Activated effector memory CD4-positive, alpha-beta T cell treated with Interleukin-2 at 50 U/mL for 16 hours (primary cell): ENCODE measurements around the gene HPN.
"Not testable (repeated sequence)": the region's sequence is repeated elsewhere in the genome, so short reads cannot be mapped to it uniquely, and the experiment has no call there.

Experiments used
- DNase-seq: peaks from one replicate; pipeline ENCODE4 v3.0.0-alpha.2; 2020

Gene HPN

DNA sequence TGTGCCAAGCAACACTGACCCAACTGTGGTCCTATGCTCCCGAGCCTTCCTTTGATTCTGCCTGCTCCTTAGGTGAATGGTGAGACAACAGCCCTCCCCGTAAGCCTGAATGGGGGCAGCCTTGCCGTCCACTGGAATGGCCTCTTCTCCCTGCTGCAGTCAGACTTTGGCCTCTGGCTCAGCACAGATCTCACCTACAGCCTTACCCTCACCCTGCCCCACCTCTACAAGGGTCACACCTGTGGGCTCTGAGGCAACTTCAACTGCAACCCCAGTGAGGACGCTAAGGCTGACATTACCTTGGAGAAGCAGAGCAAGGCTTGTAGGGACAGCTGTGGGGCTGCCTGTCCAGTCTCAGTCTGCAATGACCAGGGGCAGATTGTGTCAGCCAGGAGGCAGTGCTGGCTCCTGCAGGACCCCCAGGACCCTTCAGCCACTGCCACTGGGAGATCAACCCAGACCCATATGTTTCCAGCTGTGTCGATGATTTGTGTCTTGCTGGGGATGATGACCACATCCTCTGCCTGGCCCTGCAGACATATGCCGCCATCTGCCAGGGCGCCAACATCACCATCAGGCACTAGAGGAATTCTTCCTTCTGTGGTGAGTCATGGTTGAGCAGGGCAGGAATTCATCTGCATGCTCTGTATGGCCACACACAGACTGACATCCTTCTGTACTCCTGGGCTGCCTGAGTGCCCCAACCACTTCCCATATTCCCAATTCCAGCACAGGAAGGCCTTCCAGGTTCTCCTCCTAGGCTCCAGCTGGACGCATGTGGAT, 46.8 kb downstream of the HPN start:
- DNase-seq = no peak

DNA sequence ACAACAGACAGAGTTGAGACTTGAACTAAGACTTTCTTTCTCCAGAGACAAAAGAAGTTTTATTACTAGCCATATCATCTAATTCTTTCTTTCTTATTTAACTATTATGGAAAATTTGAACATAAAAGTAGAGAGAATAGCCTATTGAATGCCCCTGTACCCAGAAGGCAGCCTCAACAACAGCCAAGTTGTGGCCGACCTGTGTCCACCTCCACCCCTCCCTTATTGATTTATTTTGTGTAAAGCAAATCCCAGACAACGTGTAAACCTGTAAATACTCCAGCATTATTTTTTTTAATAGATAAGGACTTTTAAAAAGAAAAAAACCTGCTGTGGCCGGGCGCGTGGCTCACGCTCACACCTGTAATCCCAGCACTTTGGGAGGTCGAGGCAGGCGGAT, 48.0 kb downstream of the HPN start:
- no peak for DNase-seq

DNA sequence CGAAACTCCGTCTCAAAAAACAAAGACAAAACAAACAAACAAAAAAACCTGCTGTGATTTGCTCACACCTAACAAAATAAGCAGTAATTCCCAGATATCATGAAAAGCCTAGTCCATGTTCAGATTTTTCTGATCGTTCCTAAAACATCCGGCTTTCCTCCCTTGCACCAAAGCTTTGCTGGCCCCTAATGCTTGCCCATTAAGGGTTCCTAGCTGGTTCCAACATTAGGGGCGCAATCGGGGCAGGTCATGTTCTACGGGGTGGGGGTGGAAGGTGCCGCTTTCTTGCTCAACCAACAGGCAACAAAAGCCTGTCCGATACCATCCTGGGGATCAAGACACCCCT, 48.6 kb downstream of the HPN start:
- DNase-seq = no peak

DNA sequence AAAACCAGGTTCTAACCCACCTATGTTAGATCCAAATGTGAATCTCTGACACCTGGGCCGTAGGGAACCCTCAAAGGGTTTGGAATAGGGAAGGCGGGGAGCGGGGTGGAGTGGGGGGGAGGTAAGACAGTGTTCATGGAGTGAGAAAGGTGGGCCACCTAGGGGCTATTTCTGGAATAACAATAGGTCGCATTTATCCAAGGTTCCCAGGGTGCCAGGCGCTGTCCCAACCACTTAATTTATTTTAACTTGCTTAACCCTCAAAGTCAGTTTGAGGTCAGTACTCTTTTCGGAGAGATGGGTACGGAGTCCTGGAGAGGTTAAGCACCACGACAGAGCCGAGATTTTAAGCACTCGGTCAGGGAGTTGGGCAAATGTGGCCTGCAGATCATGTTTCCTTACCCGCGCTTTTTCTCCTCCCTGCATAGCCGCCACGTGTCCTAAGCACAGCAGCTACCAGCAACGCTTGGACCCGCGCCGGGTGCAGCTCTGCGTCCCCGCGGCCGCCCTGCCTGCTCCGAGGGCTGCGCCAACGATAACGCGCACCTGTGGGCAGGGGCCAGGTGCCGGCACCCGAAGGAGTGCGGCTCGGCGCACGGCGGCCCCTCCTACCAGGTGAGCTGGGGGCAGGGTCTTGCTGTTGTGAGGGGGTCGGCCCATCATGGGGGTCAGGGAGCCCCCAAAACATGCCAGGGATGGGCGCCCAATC, 49.1 kb downstream of the HPN start:
- peak; percentile 6 for DNase-seq

DNA sequence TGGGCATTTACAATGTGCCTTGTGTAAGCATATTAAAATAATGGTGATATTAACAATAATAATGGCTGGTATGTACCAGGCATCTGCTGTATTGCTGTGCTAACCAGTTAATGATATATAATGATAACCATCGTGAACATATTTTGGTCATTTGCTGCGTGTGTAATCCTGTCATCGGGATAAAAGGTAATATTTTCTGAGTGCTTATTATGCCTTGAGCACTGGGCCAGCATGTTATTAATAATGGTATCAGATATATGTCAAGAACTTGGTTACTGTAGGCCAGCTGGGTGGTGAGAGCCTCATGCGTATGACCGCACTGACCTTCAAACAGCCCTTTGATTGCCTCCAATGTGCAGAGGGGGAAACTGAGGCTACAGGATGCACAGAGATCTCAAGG, 51.9 kb downstream of the HPN start:
- DNase-seq = no peak

DNA sequence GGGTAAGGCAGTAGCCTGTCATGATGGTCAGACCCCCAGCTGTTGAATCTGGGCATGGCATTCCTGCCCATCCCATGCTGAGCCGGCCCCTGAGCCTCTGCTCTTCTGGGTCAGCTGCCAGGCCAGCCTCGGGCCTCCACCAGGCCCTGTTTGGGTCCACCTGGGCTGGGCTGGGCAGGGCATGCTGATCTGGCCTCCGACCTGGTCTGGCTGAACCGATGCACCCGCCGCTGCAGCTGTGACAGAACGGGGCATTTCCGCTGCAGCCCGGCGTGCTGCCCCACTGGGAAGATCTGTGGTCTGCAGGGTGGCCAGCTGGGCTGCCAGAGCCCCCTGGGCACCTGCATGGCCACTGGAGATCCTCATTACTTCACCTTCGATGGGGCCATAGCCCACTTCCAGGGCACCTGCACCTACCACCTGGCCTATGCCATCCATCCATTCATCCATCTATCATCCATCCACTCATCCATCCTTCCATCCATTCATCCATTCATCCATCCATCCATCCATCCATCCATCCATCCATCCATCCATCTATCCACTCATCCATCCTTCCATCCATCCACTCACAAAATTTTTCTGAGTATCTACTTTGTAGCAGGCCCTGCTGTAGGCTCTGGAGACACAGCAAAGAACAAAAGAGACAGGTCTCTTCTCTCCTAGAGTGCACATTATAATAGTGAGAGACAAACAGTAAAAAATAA, 52.6 kb downstream of the HPN start:
- no peak for DNase-seq

DNA sequence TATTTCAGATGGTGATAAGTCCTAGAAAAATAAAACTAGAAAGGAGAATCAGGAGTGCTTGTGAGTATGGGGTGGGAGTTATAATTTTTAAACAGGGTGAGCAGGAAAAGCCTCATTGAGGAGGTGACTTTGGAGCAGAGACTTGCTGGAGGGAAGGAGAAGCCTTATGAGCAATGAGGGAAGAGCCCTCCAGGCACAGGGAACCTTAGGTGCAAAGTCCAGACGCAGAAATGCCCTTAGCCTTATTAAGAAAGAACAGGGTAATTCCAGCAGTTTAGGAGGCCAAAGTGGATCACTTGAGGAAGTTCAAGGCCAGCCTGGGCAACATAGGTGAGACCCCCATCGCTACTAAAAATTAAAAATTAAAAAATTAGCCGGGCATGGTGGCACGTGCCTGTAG, 53.1 kb downstream of the HPN start:
- DNase-seq = no peak

DNA sequence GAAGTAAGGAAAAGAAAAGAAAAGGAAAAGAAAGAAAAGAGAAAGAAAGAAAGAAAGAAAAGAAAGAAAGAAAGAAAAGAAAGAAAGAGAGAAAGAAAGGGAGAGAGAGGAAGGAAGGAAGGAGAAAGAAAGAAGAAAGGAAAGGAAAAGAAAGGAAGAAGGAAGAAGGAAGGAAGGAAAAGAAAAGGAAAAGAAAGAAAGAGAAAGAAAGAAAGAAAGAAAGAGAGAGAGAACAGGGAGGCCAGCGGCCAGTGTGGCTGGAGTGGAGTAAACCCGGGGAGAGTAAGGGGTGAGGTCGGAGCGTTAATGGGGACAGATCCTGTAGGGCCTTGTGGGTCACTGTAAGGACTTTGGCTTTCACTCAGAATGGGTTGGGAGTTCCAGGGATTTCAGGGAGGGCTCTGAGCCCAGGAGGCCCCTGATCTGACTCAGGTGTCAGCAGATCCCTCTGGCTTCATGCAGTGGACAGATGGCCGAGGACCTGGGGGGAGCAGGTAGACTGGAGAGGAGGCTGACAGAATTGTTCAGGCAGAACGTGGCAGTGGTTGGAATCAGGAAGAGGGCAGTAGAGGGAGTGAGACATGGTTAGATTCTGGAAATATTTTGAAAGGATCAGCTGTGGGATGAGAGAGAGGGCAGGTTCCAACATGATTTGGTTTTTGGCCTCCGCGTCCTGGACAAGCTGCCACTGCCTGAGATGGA, 54.3 kb downstream of the HPN start:
- DNase-seq = no peak

DNA sequence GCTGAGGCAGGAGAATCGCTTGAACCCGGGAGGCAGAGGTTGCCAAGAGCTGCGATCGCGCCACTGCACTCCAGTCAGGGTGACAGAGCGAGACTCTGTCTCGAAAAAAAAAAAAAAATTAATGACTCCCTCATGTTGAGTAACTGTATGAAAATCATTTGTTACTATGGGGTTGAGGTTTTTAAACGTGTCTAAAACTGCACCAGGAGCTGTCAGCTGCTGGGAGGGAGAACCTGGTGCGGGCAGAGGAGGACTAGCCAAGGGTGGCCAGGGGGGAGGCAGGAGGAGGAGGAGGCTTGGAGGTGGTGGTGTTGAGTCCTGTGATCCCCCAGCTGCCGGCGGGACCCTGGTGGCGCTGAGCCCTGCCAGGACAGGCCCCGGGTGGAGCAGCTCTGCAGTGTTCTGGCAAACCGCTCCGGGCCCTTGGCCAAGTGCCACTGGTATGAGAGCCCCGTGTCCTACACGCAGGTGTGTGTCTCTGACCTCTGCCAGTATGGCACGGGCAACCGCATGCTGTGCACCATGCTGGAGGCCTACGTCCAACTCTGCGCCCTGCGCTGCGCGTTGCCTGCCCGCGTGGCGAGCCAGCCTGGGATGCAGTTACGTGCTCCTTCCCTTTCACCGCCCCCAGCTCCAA, 57.0 kb downstream of the HPN start:
- DNase-seq = no peak

DNA sequence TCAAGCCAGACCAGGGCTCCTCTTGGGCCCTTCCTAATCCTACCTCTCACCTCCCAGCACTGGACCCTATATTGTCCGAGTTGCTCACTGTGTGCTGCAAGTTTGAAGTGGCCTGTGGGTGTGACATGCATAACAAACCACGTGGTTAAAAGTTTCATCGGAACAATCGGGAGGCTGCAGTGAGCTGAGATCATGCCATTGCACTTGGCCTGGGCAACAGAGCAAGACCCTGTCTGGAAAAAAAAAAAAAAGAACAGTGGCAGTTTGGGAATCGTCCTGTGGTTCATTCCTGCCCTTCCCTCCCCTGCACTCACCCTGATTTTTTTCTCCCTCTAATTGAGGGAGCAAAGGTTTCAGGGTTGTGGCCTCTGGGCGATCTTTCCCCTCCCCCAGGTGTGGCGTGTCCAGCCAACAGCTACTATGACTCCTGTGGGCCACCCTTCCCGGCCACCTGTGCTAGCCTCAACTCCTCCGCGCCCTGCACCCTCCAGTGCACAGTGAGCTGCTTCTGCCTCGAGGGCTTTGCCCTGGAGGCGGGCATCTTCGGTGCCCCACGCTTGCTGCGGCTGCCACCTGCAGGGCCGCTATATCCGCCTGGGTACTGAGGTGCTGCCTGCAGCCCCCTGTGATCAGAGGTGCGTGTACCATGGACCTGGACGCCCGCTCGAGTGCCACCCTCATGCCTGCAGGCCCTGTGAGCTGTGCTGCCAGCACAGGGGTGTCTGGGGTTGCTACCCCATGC, 57.8 kb downstream of the HPN start:
- no peak for DNase-seq

DNA sequence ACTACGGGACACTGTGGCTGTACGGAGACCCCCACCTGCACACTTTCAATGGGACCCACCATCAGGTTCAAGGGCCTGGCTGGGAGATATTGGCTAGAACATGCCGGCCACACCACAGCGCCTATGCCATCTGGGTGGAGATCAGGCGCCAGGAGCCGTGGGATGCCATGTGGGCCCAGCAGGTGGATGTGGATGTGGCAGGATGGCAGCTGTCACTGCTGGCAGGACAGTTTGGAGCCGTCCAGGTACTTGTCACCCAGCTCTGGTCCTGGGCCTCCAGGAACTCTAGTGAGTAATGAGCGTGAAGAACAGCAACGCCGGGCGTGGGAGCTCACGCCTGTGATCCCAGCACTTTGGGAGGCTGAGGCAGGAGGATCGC, 58.4 kb downstream of the HPN start:
- DNase-seq = no peak

DNA sequence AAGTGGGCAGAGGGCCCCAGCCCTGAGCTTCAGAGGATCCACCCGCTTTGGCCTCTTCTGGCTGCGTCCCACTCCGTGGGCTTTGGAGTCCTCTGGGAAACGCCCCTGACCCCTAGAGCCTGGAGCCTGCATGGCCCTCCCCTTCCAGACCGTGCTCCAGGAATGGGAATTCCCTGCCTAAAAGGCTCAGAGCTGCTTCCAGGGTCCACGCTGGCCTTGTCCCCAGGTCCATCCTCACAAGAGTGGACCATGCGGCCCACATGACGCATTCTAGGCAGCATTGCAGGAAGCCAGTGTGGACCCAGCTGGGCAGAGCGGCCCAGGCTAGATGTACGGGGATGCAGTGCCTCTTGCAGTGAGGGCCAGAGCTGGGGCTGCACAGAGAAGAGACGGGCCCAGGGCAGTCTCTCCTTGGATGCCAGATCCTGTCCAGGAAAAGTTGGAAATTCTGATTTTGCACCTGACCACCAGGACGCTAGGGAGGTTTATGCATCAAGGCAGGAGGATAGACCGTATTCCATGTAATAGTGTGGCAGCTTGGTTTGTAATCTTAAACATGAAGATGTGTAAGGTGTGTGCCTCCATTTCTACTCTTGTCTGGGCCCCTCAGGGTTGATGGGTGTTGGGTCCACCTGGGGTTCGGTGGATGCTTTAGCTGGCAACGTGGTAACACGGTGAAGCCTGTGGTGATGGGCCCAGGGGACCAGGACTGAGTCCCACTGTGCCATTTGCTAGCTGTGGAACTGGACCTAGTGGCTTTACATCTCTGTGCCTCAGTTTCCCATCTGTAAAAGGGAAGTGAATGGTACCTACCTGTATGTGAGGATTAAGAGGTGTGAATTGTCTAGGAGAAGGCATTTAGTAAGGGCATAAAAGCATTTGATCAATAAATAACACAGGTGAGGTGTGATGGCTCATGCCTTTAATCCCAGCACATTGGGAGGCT, 59.3 kb downstream of the HPN start:
- no peak for DNase-seq

DNA sequence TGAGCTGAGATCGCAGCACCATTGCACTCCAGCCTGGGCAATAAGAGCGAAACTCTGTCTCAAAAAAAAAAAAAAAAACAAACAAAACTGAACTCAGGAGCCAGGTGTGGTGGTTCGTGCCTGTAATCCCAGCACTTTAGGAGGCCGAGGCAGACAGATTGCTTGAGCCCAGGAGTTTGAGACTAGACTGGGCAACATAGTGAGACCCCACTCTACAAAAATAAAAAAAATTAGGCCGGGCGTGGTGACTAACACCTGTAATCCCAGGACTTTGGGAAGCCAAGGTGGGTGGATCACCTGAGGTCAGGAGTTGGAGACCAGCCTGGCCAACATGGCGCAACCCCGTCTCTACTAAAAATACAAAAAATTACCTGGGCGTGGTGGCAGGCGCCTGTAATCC, 60.4 kb downstream of the HPN start:
- not testable (repeated sequence) for DNase-seq

DNA sequence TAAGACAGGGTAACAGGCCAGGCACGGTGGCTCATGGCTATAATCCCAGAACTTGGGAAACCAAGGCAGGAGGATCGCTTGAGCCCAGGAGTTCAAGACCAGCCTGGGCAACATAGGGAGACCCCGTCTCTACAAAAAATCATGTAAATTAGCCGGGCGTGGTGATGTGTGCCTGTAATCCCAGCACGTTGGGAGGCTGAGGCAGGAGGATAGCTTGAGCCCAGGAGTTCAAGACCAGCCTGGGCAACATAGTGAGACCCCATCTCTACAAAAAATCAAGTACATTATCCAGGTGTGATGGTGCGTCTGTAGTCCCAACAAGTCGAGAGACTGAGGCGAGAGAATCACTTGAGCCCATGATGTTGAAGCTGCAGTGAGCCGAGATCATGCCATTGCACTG, 62.1 kb downstream of the HPN start:
- DNase-seq = not testable (repeated sequence)

DNA sequence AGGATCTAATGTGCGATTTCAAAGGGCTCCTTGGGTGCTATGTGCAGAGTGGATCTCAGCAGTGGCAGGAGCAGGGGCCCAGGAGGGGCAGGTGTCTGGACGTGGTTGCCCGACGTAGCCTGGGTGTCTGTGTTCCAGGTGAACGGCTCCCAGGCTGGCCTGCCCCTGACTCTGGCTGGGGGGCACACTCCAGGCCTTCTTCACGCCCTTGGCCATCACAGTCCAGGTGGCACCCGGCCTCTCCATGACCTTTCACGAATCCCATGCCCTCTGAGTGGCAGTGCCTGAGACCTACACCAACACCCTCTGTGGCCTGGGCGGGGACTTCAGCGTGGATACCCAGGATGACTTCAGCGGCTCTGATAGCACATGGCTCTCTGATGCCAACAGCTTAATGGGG, 62.8 kb downstream of the HPN start:
- no peak for DNase-seq

DNA sequence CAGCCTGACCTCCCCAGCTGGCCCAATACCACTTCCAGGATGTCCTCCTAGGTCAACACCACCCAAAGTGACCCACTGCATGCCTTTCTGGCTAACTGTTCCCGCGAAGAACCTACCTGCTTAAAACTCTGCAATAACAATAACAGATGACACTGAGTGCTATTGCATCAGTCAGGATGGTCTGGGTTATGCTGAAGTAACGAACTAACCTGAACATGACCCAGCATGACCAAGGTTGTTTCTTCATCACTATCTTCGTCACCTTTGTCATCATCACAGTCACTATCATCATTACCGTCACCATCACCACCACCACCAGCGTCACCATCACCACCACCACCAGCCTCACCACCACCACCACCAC, 63.5 kb downstream of the HPN start:
- no peak for DNase-seq

DNA sequence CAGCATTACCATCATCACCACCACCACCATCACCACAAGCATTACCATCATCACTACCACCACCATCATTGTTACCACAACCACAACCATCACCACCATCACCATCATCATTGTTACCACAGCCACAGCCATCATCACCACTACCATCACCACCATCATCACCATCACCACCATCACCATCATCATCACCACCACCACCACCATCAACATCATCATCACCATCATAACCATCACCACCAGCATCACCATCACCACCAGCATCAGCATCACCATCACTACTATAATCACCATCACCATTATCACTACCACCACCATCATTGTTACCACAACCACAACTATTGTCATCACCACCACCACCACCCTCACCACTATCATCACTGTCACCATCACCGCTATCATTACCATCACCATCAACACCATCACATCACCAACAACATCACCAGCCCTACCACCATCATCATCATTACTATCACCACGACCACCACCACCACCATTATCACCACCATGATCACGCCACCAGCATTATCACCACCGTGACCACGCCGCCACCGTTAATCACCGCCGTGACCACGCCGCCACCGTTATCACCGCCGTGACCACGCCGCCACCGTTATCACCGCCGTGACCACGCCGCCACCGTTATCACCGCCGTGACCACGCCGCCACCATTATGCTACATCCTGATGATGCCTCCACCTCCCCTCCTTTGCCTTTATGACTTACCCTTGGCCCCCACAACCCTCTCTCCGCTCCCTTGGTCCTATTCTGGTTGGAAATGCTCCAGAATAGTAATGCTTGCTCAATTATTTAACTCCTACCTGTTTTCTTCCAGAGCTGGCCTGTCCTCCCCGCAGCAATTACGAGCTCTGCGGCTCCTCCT, 64.1 kb downstream of the HPN start:
- no peak for DNase-seq

DNA sequence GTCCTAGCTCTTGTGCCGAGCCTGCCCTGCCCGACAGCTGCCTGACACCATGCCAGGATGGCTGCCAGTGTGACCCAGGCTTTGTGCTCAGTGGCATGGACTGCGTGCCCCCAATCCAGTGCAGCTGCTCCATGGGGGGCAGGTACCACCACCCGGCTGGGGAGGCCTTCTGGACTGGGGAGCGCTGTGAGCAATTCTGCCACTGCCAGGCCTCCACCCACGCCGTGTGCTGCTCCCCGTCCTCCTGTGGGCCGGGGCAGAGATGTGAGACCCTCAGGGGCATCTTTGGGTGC, 64.7 kb downstream of the HPN start:
- no peak for DNase-seq

DNA sequence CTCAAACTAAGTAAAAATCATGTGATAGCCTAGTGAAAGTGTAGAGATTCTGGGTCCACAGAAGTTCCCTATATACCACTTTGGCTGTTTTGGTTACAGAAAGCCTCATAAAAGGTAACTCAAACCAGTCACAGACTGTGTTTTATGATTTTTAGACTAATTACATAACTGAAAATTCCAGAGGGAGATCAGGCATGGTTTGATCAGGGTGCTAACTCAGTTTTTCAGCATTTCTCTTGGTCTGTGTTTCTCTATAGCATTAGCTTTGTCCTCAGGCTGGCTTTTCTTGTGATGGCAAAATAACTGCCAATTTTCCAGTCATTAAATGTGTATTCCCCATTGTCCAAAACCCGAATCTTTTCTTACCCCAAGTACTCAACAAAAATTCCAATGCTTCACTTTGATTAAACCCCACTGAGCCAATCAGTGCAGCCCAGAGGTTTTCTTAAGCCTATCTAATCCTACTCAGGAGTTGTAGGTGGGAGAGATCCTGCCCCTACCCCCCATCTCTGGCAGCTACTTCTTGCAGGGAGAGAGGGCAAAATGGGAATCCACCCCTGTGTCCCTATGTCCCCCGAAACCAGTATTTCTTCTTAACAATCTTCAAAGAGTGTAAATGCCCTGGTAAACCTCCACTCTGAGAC, 65.5 kb downstream of the HPN start:
- no peak for DNase-seq

DNA sequence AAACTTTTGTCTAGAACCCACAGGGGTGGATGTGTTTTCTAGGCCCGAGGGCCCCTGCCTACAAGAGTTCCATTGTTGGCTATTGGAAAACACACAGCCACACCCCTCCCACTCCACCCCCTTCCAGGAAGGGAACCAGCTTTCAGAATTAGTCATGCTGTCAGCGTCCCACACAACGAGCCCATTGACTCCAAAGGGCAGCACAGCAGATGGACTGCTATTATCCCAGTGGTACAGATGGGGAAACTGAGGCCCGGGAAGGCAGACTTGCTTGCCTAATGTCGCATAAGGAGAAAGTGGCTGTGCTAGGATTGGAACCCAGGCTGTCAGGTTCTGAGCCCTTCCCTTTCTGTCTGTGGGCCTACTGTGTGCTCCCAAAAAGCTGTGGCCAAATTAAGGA, 66.0 kb downstream of the HPN start:
- no peak for DNase-seq
